C4-2B (cell line): ENCODE measurements around the gene FMNL2.

Experiments
- H3K27ac ChIP-seq: fragments of 450-650 bp; 2 replicates; pipeline ENCODE4 v1.5.1; 2017
- CTCF ChIP-seq: fragments of 450-650 bp; conservative IDR thresholded peaks from 2 replicates; pipeline ENCODE4 v1.5.1; 2017; ENCODE audit warnings: mild to moderate bottlenecking
- ZFX ChIP-seq: fragments of 450-650 bp; IDR thresholded peaks from 2 replicates; pipeline ENCODE4 v1.6.1; 2017

FMNL2 gene

GRCh38 chr2:152542337-152542994 is 207.5 kb downstream of the FMNL2 start:
- H3K27ac ChIP-seq, result no peak overlapping the region
- TF ChIP-seq ZFX (no peak), CTCF (no peak)

DNA sequence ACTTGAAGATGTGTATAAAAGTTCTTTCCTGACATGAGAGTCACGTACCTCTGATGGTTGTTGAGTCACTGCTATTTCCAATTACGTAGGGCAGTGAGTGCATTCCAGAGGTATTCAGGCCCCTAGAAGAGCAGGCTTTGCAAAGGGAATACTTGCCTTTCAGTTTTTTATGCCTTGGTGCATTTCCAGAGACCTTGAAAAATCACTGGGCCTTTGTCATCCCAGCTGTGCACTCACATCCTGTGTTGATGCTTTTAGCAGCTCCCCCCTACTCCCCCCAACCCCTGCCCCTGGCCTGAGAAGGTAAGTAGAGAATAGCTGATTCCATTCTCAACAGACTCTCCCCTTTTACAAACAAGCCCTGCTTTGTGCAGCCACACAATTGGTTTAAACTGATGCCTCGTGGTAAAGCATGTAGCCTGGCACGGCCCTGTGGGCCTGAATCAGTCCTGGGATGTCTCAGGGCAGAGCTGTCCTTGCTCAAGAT is 208.1 kb downstream of the FMNL2 start:
- no peak for TF ChIP-seq CTCF
- TF ChIP-seq ZFX, result no peak
- no peak overlapping the region for H3K27ac ChIP-seq

DNA sequence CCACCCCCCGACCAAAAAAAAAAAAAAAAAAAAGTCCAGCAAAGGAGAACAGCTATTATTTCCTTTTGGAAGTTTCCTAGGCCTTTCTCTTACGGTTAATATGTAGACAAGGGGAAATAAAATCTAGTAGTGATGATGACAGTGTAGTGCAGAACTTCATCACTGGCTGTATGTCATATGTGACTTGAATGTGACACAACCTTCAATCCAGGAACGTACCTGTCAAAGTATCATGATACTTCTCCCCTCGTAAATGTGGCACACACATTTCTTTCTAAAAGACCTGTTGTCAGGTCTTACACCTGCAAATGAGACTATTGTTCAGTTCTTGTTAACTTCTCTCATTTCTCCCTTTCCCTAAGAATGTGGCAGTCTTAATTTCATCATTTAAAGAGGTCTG is 208.7 kb downstream of the FMNL2 start:
- no peak overlapping the region for H3K27ac ChIP-seq
- no peak for TF ChIP-seq CTCF
- TF ChIP-seq ZFX, result no peak

DNA sequence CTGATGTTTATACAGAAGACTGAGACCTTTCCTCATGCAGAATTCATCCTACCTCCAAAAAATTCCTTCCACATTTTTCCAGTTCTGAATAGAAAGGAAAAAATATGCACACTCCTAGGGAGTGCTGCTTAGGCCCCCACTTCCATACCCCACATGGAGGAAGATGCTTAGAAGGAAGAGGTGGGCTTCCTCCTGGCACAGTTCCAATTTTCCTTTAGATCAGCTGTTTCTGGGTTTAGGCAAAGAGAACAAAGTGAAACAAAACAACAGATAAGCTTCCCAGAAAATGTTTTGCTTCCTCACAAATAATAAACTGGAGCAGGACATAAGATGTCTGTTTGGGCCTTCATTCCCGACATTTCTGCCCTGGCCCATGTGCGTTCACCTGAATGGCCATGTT is 209.7 kb downstream of the FMNL2 start:
- TF ChIP-seq CTCF, result no peak
- TF ChIP-seq ZFX, result no peak
- no peak overlapping the region for H3K27ac ChIP-seq

- H3K27ac ChIP-seq, result no peak overlapping the region
- TF ChIP-seq ZFX (no peak), CTCF (no peak)
Observed at GRCh38 chr2:152546230-152546837, 211.4 kb downstream of the FMNL2 start.

DNA sequence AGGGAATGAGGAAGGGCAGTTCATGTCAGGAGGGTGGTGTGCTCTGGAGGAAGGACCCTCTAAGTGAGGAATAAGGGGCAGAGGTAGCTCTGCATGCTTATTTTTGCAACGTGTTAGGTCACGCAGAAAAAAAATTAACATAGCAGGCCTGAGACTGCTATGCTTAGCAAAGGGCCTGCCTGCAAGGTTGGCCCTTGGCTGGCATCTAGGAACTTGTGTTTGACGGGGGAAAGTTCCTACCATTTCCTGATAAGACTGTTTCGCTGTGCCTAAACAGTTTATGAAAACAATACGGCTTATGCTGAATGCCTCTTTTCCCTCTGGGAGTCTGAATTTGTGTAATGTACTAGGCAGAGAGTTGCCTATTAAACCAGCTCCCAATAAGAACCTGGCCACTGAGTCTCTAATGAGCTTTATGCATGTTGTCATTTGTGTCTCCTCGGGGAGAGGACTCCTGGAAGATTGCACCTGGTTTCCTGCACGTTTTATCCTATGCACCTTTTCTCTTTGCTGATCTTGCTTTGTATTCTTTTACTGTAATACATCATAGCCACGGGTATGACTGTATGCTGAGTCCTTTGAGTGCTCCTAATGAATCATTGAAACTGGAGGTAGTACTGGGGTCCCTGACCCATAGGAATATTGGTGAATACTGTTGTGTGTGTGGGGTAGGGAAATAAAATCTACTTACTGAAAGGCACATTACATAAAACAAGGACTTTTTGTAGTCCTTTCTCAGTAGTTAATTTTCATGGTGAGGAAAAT is 213.3 kb downstream of the FMNL2 start:
- TF ChIP-seq ZFX (no peak), CTCF (no peak)
- no peak overlapping the region for H3K27ac ChIP-seq

DNA sequence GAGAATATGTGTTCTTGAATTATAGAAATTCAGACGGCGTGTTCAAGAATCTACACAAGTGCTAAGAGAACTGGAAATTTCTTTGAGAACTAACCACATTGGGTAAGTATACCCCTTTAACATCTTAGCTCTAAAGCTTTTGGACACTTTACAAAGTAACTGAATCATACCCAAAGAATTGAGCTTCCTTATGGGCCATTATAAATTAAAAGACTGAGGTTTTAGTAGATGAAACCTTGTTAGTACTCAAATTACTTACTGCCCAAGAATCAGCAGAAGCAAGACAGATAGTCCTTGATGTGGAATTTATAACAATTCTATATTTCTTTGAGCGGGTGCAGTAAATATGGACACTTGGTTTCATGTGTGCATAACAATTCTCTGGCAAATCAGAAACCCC is 214.0 kb downstream of the FMNL2 start:
- no peak overlapping the region for H3K27ac ChIP-seq
- no peak for TF ChIP-seq ZFX
- no peak for TF ChIP-seq CTCF
